ENCODE data around the gene LONRF3. TPM values are rescaled to one million over a fixed set of nuclear protein-coding genes. Genes with fewer than 3 reads are reported as not detected.

Gene LONRF3
- total RNA-seq, 1 donor, result 1.5 TPM

DNA sequence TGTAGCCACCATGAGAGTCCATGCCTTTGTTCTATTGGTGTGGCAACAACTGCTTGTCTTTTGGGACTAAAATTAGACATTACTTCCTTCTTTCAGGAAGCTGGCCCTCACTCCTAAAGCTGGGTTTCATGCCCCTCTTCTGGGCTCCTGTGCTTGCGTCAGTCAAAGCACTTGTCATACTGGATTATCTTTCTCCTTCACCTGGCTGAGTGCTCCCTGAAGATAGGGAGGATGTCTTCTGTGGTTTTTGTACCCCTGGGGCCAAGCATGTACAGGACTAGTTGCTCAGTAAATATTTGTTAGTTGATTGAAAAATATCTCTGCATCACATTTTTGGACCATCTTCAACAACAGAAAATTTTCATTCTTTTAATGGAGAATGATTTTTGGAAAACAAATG, 26.1 kb upstream of the LONRF3 start:
- no peak overlapping the region for H3K4me3 ChIP-seq (ENCODE audit: low read depth, low read length)
- TF ChIP-seq, protein P1, sequence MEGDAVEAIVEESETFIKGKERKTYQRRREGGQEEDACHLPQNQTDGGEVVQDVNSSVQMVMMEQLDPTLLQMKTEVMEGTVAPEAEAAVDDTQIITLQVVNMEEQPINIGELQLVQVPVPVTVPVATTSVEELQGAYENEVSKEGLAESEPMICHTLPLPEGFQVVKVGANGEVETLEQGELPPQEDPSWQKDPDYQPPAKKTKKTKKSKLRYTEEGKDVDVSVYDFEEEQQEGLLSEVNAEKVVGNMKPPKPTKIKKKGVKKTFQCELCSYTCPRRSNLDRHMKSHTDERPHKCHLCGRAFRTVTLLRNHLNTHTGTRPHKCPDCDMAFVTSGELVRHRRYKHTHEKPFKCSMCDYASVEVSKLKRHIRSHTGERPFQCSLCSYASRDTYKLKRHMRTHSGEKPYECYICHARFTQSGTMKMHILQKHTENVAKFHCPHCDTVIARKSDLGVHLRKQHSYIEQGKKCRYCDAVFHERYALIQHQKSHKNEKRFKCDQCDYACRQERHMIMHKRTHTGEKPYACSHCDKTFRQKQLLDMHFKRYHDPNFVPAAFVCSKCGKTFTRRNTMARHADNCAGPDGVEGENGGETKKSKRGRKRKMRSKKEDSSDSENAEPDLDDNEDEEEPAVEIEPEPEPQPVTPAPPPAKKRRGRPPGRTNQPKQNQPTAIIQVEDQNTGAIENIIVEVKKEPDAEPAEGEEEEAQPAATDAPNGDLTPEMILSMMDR (IDR thresholded peaks at IDR 0.05; ENCODE audit: insufficient read depth, low read length), result no peak
- no peak for DNase-seq (ENCODE audit: low read depth)

DNA sequence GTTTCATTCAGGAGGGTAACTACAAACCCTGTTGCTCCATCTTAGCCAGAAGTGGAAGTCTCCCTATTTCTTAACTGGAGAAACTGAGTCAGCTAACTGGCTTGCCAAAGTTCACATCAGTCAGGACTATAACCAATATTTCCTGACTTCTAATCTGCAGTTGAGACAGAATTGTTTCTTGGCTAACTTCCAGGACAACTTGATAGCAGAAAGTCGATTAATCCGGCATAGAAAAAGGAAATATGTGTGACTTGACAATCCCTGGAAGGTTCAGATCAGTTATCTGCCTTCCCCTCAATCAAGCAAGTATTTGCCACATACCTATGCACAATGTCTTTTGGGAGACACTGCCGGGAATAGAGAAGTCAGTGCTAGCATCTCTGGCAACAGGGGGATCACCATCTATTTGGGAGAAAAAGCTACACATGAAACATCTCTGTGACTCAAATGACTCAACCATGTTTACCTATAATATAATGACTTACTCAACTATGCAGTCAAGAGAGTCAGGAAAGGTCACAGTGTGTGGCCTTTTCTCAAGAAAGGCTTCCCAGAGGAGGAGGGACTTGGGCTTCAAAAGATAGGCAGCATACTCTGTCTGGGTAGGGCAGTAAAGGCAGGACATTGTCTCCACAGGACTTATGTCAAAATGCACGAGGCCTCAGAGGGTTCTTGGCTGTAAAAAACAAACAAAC, 12.4 kb upstream of the LONRF3 start:
- TF ChIP-seq, protein P1 (IDR thresholded peaks at IDR 0.05; ENCODE audit: insufficient read depth, low read length), result no peak
- no peak overlapping the region for H3K4me3 ChIP-seq (ENCODE audit: low read depth, low read length)
- no peak for DNase-seq (ENCODE audit: low read depth)

DNA sequence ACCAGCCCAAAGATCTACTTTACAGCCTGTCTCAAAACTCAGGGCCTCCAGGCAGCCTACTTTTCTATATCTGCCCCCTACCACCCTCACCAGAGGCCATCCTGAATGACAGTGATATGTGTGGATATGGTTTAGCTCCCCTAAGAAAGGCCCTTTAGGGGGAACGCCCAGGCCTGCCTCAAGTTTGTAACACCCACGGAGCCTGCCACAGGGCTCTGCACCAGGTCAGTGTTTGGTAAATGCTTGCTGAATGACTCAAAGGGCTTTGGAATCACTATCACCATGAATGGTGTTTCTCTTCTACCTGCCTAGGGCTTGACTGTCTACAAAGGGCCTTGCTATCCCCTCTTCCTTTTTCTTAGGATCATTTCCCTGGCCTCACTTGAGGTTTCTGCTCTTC, 11.3 kb upstream of the LONRF3 start:
- TF ChIP-seq, protein P1 (IDR thresholded peaks at IDR 0.05; ENCODE audit: insufficient read depth, low read length), result no peak

DNA sequence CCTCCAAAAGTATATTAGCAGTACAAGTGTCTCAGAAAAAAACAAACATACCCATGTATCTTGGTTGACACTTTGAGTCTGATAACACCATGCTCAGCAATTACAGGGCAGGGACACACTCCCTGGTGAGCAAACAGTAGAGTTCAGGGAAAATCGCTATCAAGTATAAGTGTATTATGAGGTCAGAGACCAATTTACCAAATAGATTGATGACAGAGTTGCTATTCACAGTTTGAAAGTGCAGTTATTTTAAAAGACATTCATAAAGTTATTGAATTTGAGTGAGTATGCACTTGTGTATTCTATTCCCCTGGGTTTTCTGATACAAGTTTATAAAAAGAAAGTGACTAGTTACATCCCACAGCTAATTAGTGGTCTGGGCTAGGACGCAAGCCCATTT, 10.2 kb upstream of the LONRF3 start:
- DNase-seq (ENCODE audit: low read depth), result peak; percentile 25
- H3K4me3 ChIP-seq (ENCODE audit: low read depth, low read length), result no peak overlapping the region
- TF ChIP-seq, protein P1 (IDR thresholded peaks at IDR 0.05; ENCODE audit: insufficient read depth, low read length), result no peak

More for the DNA sequence above, 11.3 kb upstream of the LONRF3 start:
- DNase-seq (ENCODE audit: low read depth), result no peak
- H3K4me3 ChIP-seq (ENCODE audit: low read depth, low read length), result no peak overlapping the region

DNA sequence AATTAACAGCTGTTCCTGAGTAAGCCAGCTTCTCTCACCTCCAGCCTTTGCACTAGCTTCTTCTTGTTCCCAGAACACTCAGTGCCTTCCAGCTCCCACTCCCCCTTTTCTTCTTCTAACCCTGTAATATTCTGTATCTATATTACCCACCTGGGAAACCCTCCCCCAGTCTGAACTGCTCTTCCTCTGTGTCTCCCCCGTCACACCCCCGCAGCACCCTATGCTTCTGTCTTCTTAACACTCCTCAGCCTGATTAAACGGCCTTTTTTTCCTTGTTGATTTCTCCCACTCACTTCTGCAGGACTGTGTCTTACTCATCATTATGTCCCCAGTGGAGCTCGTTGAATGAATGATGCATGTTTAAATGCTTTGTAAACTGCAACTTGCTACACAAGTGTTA, 9.0 kb upstream of the LONRF3 start:
- TF ChIP-seq, protein P1 (IDR thresholded peaks at IDR 0.05; ENCODE audit: insufficient read depth, low read length), result no peak
- DNase-seq (ENCODE audit: low read depth), result no peak
- H3K4me3 ChIP-seq (ENCODE audit: low read depth, low read length), result no peak overlapping the region

DNA sequence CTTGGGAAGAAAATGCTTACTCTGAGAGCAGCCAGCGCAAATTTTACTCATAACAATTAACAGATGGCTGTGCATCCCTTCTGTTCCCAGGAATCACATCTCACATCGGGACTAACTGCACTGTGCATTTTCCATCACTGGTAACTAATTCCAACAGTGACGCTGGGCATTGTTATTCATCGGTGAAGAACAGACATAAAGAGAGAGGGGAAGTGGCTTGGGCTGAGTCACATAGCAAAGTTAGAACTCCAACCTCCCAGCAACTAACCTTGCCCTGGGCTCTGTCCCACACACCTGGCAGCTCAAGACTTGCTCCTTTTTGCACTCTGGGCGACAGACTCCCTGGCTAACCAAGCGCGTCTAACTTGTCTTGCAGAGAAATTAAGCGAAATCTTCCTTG, 6.4 kb upstream of the LONRF3 start:
- no peak overlapping the region for H3K4me3 ChIP-seq (ENCODE audit: low read depth, low read length)
- TF ChIP-seq, protein P1 (IDR thresholded peaks at IDR 0.05; ENCODE audit: insufficient read depth, low read length), result no peak
- DNase-seq (ENCODE audit: low read depth), result no peak

DNA sequence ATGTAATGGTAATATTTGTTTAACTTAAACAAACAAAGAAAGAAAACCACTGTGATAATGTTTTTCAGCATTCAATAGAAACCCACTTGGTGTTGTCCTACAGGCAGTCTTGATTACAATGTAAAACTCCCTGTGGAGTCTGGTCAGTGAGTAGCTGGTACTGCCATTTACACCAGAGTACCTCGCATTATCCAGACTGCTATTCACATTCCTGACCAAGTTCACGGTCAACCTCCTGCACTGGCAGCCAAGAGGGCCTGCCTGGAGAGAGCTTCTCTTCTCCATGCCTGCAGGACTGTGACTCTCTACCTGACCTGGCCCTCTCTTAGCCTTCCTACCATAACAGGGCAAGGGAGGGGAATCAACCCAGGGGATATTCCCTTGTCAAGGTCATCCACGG, 2.9 kb upstream of the LONRF3 start:
- no peak overlapping the region for H3K4me3 ChIP-seq (ENCODE audit: low read depth, low read length)
- TF ChIP-seq, protein P1 (IDR thresholded peaks at IDR 0.05; ENCODE audit: insufficient read depth, low read length), result no peak
- DNase-seq (ENCODE audit: low read depth), result no peak
